Activated CD4-positive, alpha-beta T cell treated with anti-CD3 and anti-CD28 coated beads for 36 hours (primary cell): ENCODE results near the gene MYO7A. TPM values are rescaled to one million over a fixed set of nuclear protein-coding genes. Genes with fewer than 3 reads are reported as not detected.

Experiments used
- ATAC-seq: fragments of 200-7000 bp; cut with Tn5 transposase; one replicate; pipeline ENCODE4 v1.10.0; 2021; ENCODE audit warnings: mild to moderate bottlenecking, moderate library complexity
- CTCF ChIA-PET: fragments of 350-600 bp; sonication (Branson Sonifier 250); formaldehyde crosslinking; loops from one replicate; lab custom pipeline; 2021; ENCODE audit warnings: antibody characterized with exemption; lab: Charles Lee
- POLR2A ChIA-PET: fragments of 350-600 bp; sonication (Branson Sonifier 250); formaldehyde crosslinking; loops from one replicate; lab custom pipeline; 2021; ENCODE audit warnings: antibody characterized with exemption, inconsistent platforms; lab: Charles Lee
- DNase-seq: peaks from one replicate; pipeline ENCODE4 v3.0.0-alpha.2; 2020
- H3K27ac Mint-ChIP-seq: one replicate; pipeline ENCODE4 v1.8.0; 2021; ENCODE audit warnings: mixed read lengths
- H3K27me3 Mint-ChIP-seq: one replicate; pipeline ENCODE4 v1.8.0; 2021; ENCODE audit warnings: mixed read lengths
- H3K36me3 Mint-ChIP-seq: one replicate; pipeline ENCODE4 v1.8.0; 2021; ENCODE audit warnings: low read depth, mixed read lengths
- H3K4me1 Mint-ChIP-seq: one replicate; pipeline ENCODE4 v1.8.0; 2021; ENCODE audit warnings: mixed read lengths
- H3K4me3 Mint-ChIP-seq: one replicate; pipeline ENCODE4 v1.8.0; 2021; ENCODE audit warnings: mild to moderate bottlenecking, moderate library complexity, mixed read lengths
- H3K9me3 Mint-ChIP-seq: one replicate; pipeline ENCODE4 v1.8.0; 2021; ENCODE audit warnings: low read depth, mixed read lengths
- intact Hi-C, 2 experiments: fragments of 100-400 bp; cut with DNase I in 1 of 2; cut with micrococcal nuclease in 1 of 2; formaldehyde crosslinking; loops; one replicate each; pipeline versions ENCODE4 v1.14.2 to v1.15.1; 2022 to 2024; cut with DNase I, micrococcal nuclease
- total RNA-seq, 2 experiments: library from RNA; stranded (reverse); gene quantifications; one replicate each; pipeline ENCODE4 v1.2.3, GENCODE V29; 2021

MYO7A gene
- total RNA-seq, 2 experiments from 2014 or later: 0.23 to 0.48 TPM

GRCh38 chr11:77114089-77114463 lies 14.0 kb upstream of the MYO7A start:
- no peaks in the 10 kb centered on the region for H3K9me3 Mint-ChIP-seq
- H3K27me3 Mint-ChIP-seq: no peaks in the 10 kb centered on the region
- DNase-seq: no peak
- H3K36me3 Mint-ChIP-seq: no peaks in the 10 kb centered on the region
- ChIA-PET CTCF (interaction anchor here (0.8 kb wide), 1 partner anchor 110 kb away, joined by 3 read pairs; no protein-coding TSS in a partner anchor), POLR2A (no interaction called here)
- peaks cover 3% of the 10 kb centered on the region for H3K4me1 Mint-ChIP-seq
- no peak overlapping the region for H3K27ac Mint-ChIP-seq
- no peak overlapping the region for H3K4me3 Mint-ChIP-seq
- no peak for ATAC-seq
- intact Hi-C loops: no loop called here

- Mint-ChIP-seq H3K36me3 (no peaks in the 10 kb centered on the region), H3K4me3 (no peak overlapping the region), H3K27me3 (no peaks in the 10 kb centered on the region), H3K27ac (no peak overlapping the region), H3K4me1 (peaks cover 3% of the 10 kb centered on the region), H3K9me3 (no peaks in the 10 kb centered on the region)
- intact Hi-C loops: no loop called here
- POLR2A ChIA-PET: no interaction called here
- CTCF ChIA-PET: interaction anchor here (0.9 kb wide), 1 partner anchor 68 kb away, joined by 3 read pairs; no protein-coding TSS in a partner anchor
- DNase-seq (no peak), ATAC-seq (no peak)
Observed at GRCh38 chr11:77115181-77115611, 12.8 kb upstream of the MYO7A start.

GRCh38 chr11:77115956-77116355 lies 12.1 kb upstream of the MYO7A start:
- POLR2A ChIA-PET: no interaction called here
- DNase-seq (no peak), ATAC-seq (no peak)
- H3K36me3 Mint-ChIP-seq: no peaks in the 10 kb centered on the region
- no peak overlapping the region for H3K27ac Mint-ChIP-seq
- peaks cover 3% of the 10 kb centered on the region for H3K4me1 Mint-ChIP-seq
- CTCF ChIA-PET: no interaction called here
- no peaks in the 10 kb centered on the region for H3K9me3 Mint-ChIP-seq
- no peaks in the 10 kb centered on the region for H3K27me3 Mint-ChIP-seq
- intact Hi-C loops: no loop called here
- no peak overlapping the region for H3K4me3 Mint-ChIP-seq

- H3K27ac Mint-ChIP-seq: no peak overlapping the region
- CTCF ChIA-PET: interaction anchor here (1.1 to 1.4 kb wide), 2 partner anchors 9 to 26 kb away, joined by 3 to 5 read pairs; no protein-coding TSS in a partner anchor
- no peaks in the 10 kb centered on the region for H3K9me3 Mint-ChIP-seq
- H3K4me3 Mint-ChIP-seq: no peak overlapping the region
- no peaks in the 10 kb centered on the region for H3K27me3 Mint-ChIP-seq
- POLR2A ChIA-PET: no interaction called here
- H3K4me1 Mint-ChIP-seq: peaks cover 3% of the 10 kb centered on the region
- intact Hi-C loops: no loop called here
- DNase-seq: no peak
- H3K36me3 Mint-ChIP-seq: no peaks in the 10 kb centered on the region
- no peak for ATAC-seq
Observed at GRCh38 chr11:77117492-77117891, 10.6 kb upstream of the MYO7A start.

GRCh38 chr11:77118086-77118485 lies 10.0 kb upstream of the MYO7A start:
- H3K9me3 Mint-ChIP-seq: no peaks in the 10 kb centered on the region
- DNase-seq (no peak), ATAC-seq (no peak)
- H3K36me3 Mint-ChIP-seq: no peaks in the 10 kb centered on the region
- intact Hi-C loops: no loop called here
- H3K4me3 Mint-ChIP-seq: no peak overlapping the region
- peaks cover 3% of the 10 kb centered on the region for H3K4me1 Mint-ChIP-seq
- H3K27me3 Mint-ChIP-seq: no peaks in the 10 kb centered on the region
- no peak overlapping the region for H3K27ac Mint-ChIP-seq
- ChIA-PET CTCF (no interaction called here), POLR2A (no interaction called here)

- no peak for DNase-seq
- H3K4me3 Mint-ChIP-seq: no peak overlapping the region
- H3K27me3 Mint-ChIP-seq: no peaks in the 10 kb centered on the region
- H3K36me3 Mint-ChIP-seq: no peaks in the 10 kb centered on the region
- H3K4me1 Mint-ChIP-seq: no peaks in the 10 kb centered on the region
- ChIA-PET CTCF (interaction anchor here (0.7 kb wide), 1 partner anchor 28 kb away, joined by 3 read pairs; no protein-coding TSS in a partner anchor), POLR2A (no interaction called here)
- H3K9me3 Mint-ChIP-seq: no peaks in the 10 kb centered on the region
- intact Hi-C loops: no loop called here
- H3K27ac Mint-ChIP-seq: no peak overlapping the region
- ATAC-seq: no peak
Observed at GRCh38 chr11:77118971-77119370, 9.1 kb upstream of the MYO7A start.

- POLR2A ChIA-PET: no interaction called here
- DNase-seq: no peak
- H3K4me1 Mint-ChIP-seq: no peaks in the 10 kb centered on the region
- intact Hi-C loops: no loop called here
- H3K9me3 Mint-ChIP-seq: no peaks in the 10 kb centered on the region
- H3K27me3 Mint-ChIP-seq: no peaks in the 10 kb centered on the region
- no peak overlapping the region for H3K4me3 Mint-ChIP-seq
- no peak for ATAC-seq
- no peak overlapping the region for H3K27ac Mint-ChIP-seq
- CTCF ChIA-PET: interaction anchor here (0.7 kb wide), 1 partner anchor 29 kb away, joined by 3 read pairs; no protein-coding TSS in a partner anchor
- no peaks in the 10 kb centered on the region for H3K36me3 Mint-ChIP-seq
Observed at GRCh38 chr11:77119531-77119936, 8.5 kb upstream of the MYO7A start.

GRCh38 chr11:77120571-77120970 lies 7.5 kb upstream of the MYO7A start:
- ATAC-seq: no peak
- Mint-ChIP-seq H3K27ac (no peak overlapping the region), H3K27me3 (no peaks in the 10 kb centered on the region), H3K9me3 (no peaks in the 10 kb centered on the region), H3K4me3 (no peak overlapping the region), H3K36me3 (no peaks in the 10 kb centered on the region), H3K4me1 (no peaks in the 10 kb centered on the region)
- intact Hi-C loops: no loop called here
- POLR2A ChIA-PET: no interaction called here
- no peak for DNase-seq
- CTCF ChIA-PET: no interaction called here

- no peaks in the 10 kb centered on the region for H3K36me3 Mint-ChIP-seq
- intact Hi-C loops: no loop called here
- no peak for ATAC-seq
- no peaks in the 10 kb centered on the region for H3K27me3 Mint-ChIP-seq
- no peak overlapping the region for H3K27ac Mint-ChIP-seq
- ChIA-PET CTCF (interaction anchor here (0.5 kb wide), 1 partner anchor 1226 kb away, joined by 3 read pairs; no protein-coding TSS in a partner anchor), POLR2A (interaction anchor here (0.6 kb wide), 1 partner anchor 74 kb away, joined by 3 read pairs; no protein-coding TSS in a partner anchor)
- no peaks in the 10 kb centered on the region for H3K4me1 Mint-ChIP-seq
- no peaks in the 10 kb centered on the region for H3K9me3 Mint-ChIP-seq
- H3K4me3 Mint-ChIP-seq: no peak overlapping the region
- DNase-seq: no peak
Observed at GRCh38 chr11:77121096-77121640, 6.9 kb upstream of the MYO7A start.

GRCh38 chr11:77121876-77122575 lies 6.0 kb upstream of the MYO7A start:
- intact Hi-C loops: no loop called here
- H3K27ac Mint-ChIP-seq: no peak overlapping the region
- H3K36me3 Mint-ChIP-seq: no peaks in the 10 kb centered on the region
- H3K4me3 Mint-ChIP-seq: no peak overlapping the region
- no peaks in the 10 kb centered on the region for H3K27me3 Mint-ChIP-seq
- CTCF ChIA-PET: interaction anchor here (0.6 to 0.8 kb wide), 3 partner anchors 19 to 204 kb away, joined by 3 to 4 read pairs (median 3); no protein-coding TSS in a partner anchor
- DNase-seq (no peak), ATAC-seq (no peak)
- H3K4me1 Mint-ChIP-seq: no peaks in the 10 kb centered on the region
- no peaks in the 10 kb centered on the region for H3K9me3 Mint-ChIP-seq
- POLR2A ChIA-PET: interaction anchor here (0.6 kb wide), 1 partner anchor 75 kb away, joined by 3 read pairs; no protein-coding TSS in a partner anchor

GRCh38 chr11:77122576-77123212 lies 5.4 kb upstream of the MYO7A start:
- ChIA-PET POLR2A (no interaction called here), CTCF (interaction anchor here (0.6 to 0.8 kb wide), 3 partner anchors 19 to 1677 kb away, joined by 3 to 4 read pairs (median 3); no protein-coding TSS in a partner anchor)
- Mint-ChIP-seq H3K9me3 (no peaks in the 10 kb centered on the region), H3K4me1 (peaks cover 4% of the 10 kb centered on the region), H3K27ac (no peak overlapping the region), H3K27me3 (peaks cover 3% of the 10 kb centered on the region), H3K4me3 (no peak overlapping the region), H3K36me3 (no peaks in the 10 kb centered on the region)
- intact Hi-C loops: no loop called here
- no peak for ATAC-seq
- DNase-seq: no peak
